HEK293 (cell line): ENCODE results near the gene ENO3.

Experiments used
- FEZF1 ChIP-seq: fragments of 450-650 bp; formaldehyde crosslinking; IDR thresholded peaks from 2 replicates; pipeline ENCODE4 v1.5.1; 2016; ENCODE audit warnings: missing biosample characterization, missing genetic modification characterization
- IKZF3 ChIP-seq: fragments of 450-650 bp; IDR thresholded peaks from 2 replicates; pipeline ENCODE4 v1.5.0; 2018; ENCODE audit warnings: missing biosample characterization, mild to moderate bottlenecking, missing genetic modification characterization, moderate library complexity
- MYNN ChIP-seq: fragments of 450-650 bp; formaldehyde crosslinking; IDR thresholded peaks from 2 replicates; pipeline ENCODE4 v1.5.1; 2016; ENCODE audit warnings: missing biosample characterization, missing genetic modification characterization, borderline replicate concordance
- PRDM10 ChIP-seq: fragments of 450-650 bp; formaldehyde crosslinking; IDR thresholded peaks from 2 replicates; pipeline ENCODE4 v1.5.1; 2016; ENCODE audit warnings: missing biosample characterization, missing genetic modification characterization
- REPIN1 ChIP-seq: fragments of 450-650 bp; formaldehyde crosslinking; IDR thresholded peaks from 2 replicates; pipeline ENCODE4 v1.5.1; 2017; ENCODE audit warnings: missing biosample characterization, missing genetic modification characterization, low read depth
- SP3 ChIP-seq: fragments of 450-650 bp; formaldehyde crosslinking; IDR thresholded peaks from 2 replicates; pipeline ENCODE4 v1.5.1; 2016; ENCODE audit warnings: missing biosample characterization, missing genetic modification characterization
- SP7 ChIP-seq: fragments of 450-650 bp; formaldehyde crosslinking; IDR thresholded peaks from 2 replicates; pipeline ENCODE4 v1.5.1; 2016; ENCODE audit warnings: missing biosample characterization, missing genetic modification characterization
- TSHZ1 ChIP-seq: fragments of 450-650 bp; formaldehyde crosslinking; IDR thresholded peaks from 2 replicates; pipeline ENCODE4 v1.5.1; 2016; ENCODE audit warnings: missing biosample characterization, missing genetic modification characterization, borderline replicate concordance
- YY2 ChIP-seq: fragments of 450-650 bp; formaldehyde crosslinking; IDR thresholded peaks from 2 replicates; pipeline ENCODE4 v1.5.1; 2016; ENCODE audit warnings: missing biosample characterization, missing genetic modification characterization
- ZBTB1 ChIP-seq: fragments of 450-650 bp; formaldehyde crosslinking; IDR thresholded peaks from 2 replicates; pipeline ENCODE4 v1.5.1; 2016; ENCODE audit warnings: missing biosample characterization, missing genetic modification characterization
- ZNF157 ChIP-seq: fragments of 450-650 bp; formaldehyde crosslinking; IDR thresholded peaks from 2 replicates; pipeline ENCODE4 v1.5.1; 2016; ENCODE audit warnings: missing biosample characterization, missing genetic modification characterization
- ZNF16 ChIP-seq: fragments of 450-650 bp; formaldehyde crosslinking; IDR thresholded peaks from 2 replicates; pipeline ENCODE4 v1.5.1; 2016; ENCODE audit warnings: low read depth, missing biosample characterization, missing genetic modification characterization
- ZNF239 ChIP-seq: fragments of 450-650 bp; formaldehyde crosslinking; IDR thresholded peaks from 2 replicates; pipeline ENCODE4 v1.5.1; 2016; ENCODE audit warnings: missing biosample characterization, missing genetic modification characterization
- ZNF274 ChIP-seq, 2 experiments: fragments of 200-500 bp in 1 of 2; fragments of 450-650 bp in 1 of 2; sonication (Bioruptor generic) in 1 of 2; formaldehyde crosslinking in 1 of 2; IDR thresholded peaks; 2 replicates each; pipeline versions ENCODE4 v1.5.1 to v1.6.1; 2014 to 2016; ENCODE audit warnings: borderline replicate concordance in 1 of 2, inconsistent platforms in 1 of 2, low read length in 1 of 2, missing biosample characterization in 1 of 2, missing genetic modification characterization in 1 of 2
- ZNF302 ChIP-seq: fragments of 450-650 bp; formaldehyde crosslinking; IDR thresholded peaks from 2 replicates; pipeline ENCODE4 v1.5.1; 2016; ENCODE audit warnings: missing biosample characterization, missing genetic modification characterization, low read depth
- ZNF391 ChIP-seq: fragments of 450-650 bp; formaldehyde crosslinking; IDR thresholded peaks from 2 replicates; pipeline ENCODE4 v1.5.1; 2016; ENCODE audit warnings: low read depth, missing biosample characterization, missing genetic modification characterization, borderline replicate concordance
- ZNF488 ChIP-seq: fragments of 450-650 bp; formaldehyde crosslinking; IDR thresholded peaks from 2 replicates; pipeline ENCODE4 v1.5.1; 2016; ENCODE audit warnings: missing biosample characterization, missing genetic modification characterization
- ZNF513 ChIP-seq: fragments of 450-650 bp; IDR thresholded peaks from 2 replicates; pipeline ENCODE4 v1.5.1; 2018; ENCODE audit warnings: missing biosample characterization, missing genetic modification characterization
- ZNF600 ChIP-seq: fragments of 450-650 bp; formaldehyde crosslinking; IDR thresholded peaks from 2 replicates; pipeline ENCODE4 v1.5.1; 2016; ENCODE audit warnings: missing biosample characterization, missing genetic modification characterization
- ZNF629 ChIP-seq: fragments of 450-650 bp; formaldehyde crosslinking; IDR thresholded peaks from 2 replicates; pipeline ENCODE4 v1.5.1; 2017; ENCODE audit warnings: missing biosample characterization, missing genetic modification characterization
- ZNF639 ChIP-seq: fragments of 450-650 bp; formaldehyde crosslinking; IDR thresholded peaks from 2 replicates; pipeline ENCODE4 v1.5.1; 2016; ENCODE audit warnings: missing biosample characterization, missing genetic modification characterization
- ZNF660 ChIP-seq: fragments of 450-650 bp; IDR thresholded peaks from 2 replicates; pipeline ENCODE4 v1.5.1; 2018; ENCODE audit warnings: missing biosample characterization, mild to moderate bottlenecking, missing genetic modification characterization
- ZNF777 ChIP-seq: fragments of 450-650 bp; formaldehyde crosslinking; IDR thresholded peaks from 2 replicates; pipeline ENCODE4 v1.5.1; 2017; ENCODE audit warnings: missing biosample characterization, missing genetic modification characterization, borderline replicate concordance
- ZNF843 ChIP-seq: fragments of 450-650 bp; formaldehyde crosslinking; IDR thresholded peaks from 2 replicates; pipeline ENCODE4 v1.5.1; 2016; ENCODE audit warnings: missing biosample characterization, missing genetic modification characterization
- ZSCAN18 ChIP-seq: fragments of 450-650 bp; formaldehyde crosslinking; IDR thresholded peaks from 2 replicates; pipeline ENCODE4 v1.5.1; 2016; ENCODE audit warnings: missing biosample characterization, missing genetic modification characterization

Gene ENO3

GRCh38 chr17:4948166-4948930, 2.6 kb upstream of the ENO3 start, which contains the start of gene PFN1 (continued):
- no peak for TF ChIP-seq ZNF274 (IDR thresholded peaks at IDR 0.05; ENCODE audit: low read length)
- TF ChIP-seq ZNF274 (tag by site-specific recombination; IDR thresholded peaks at IDR 0.05; ENCODE audit: borderline replicate concordance): no peak
- TF ChIP-seq REPIN1 (tag by site-specific recombination): peak; percentile 59; the same call in 1 of the 2 replicates
- peak; percentile 34; the same call in 1 of the 2 replicates for TF ChIP-seq SP7 (tag by site-specific recombination)
- TF ChIP-seq ZNF513: no peak
- TF ChIP-seq ZNF488: no peak
- peak; percentile 92 for TF ChIP-seq SP3 (tag by site-specific recombination)
- 0 out of 2 replicates have a peak, but pooled peaks have one; percentile 8 for TF ChIP-seq TSHZ1 (tag by site-specific recombination)
- no peak for TF ChIP-seq FEZF1
- TF ChIP-seq ZNF629: peak; percentile 69
- peak; percentile 71; the same call in 1 of the 2 replicates for TF ChIP-seq ZNF777 (tag by site-specific recombination)
- peak; percentile 13; the same call in 1 of the 2 replicates for TF ChIP-seq ZBTB1
- TF ChIP-seq ZNF157 (tag by site-specific recombination): no peak
- 0 out of 2 replicates have a peak, but pooled peaks have one; percentile 70 for TF ChIP-seq MYNN (tag by site-specific recombination)
- TF ChIP-seq PRDM10 (tag by site-specific recombination): peak; percentile 100
- TF ChIP-seq ZNF843 (tag by site-specific recombination): 0 out of 2 replicates have a peak, but pooled peaks have one; percentile 10
- peak; percentile 81 for TF ChIP-seq ZNF639
- no peak for TF ChIP-seq ZNF302
- no peak for TF ChIP-seq ZNF660 (tag by site-specific recombination)
- 0 out of 2 replicates have a peak, but pooled peaks have one; percentile 46 for TF ChIP-seq ZSCAN18
- no peak; the same call in none of the 2 replicates for TF ChIP-seq ZNF600
- TF ChIP-seq ZNF16: no peak
- no peak; the same call in none of the 2 replicates for TF ChIP-seq IKZF3 (tag by site-specific recombination)
- peak; percentile 73; the same call in 1 of the 2 replicates for TF ChIP-seq ZNF239 (tag by site-specific recombination)
- peak; percentile 89 for TF ChIP-seq YY2 (tag by site-specific recombination)
- peak; percentile 57 for TF ChIP-seq ZNF391 (tag by site-specific recombination)
